ENCODE data around the gene BRME1.
"Not testable (repeated sequence)": the region's sequence is repeated elsewhere in the genome, so short reads cannot be mapped to it uniquely, and the experiment has no call there.

Gene BRME1

GRCh38 chr19:13926010-13926409, 20.1 kb upstream of the BRME1 start:
- no peak overlapping the region for H3K4me3 ChIP-seq (ENCODE audit: low read depth, low read length)
- TF ChIP-seq CTCF (IDR thresholded peaks at IDR 0.05; ENCODE audit: borderline replicate concordance, insufficient read depth, low read depth, low read length), result no peak

DNA sequence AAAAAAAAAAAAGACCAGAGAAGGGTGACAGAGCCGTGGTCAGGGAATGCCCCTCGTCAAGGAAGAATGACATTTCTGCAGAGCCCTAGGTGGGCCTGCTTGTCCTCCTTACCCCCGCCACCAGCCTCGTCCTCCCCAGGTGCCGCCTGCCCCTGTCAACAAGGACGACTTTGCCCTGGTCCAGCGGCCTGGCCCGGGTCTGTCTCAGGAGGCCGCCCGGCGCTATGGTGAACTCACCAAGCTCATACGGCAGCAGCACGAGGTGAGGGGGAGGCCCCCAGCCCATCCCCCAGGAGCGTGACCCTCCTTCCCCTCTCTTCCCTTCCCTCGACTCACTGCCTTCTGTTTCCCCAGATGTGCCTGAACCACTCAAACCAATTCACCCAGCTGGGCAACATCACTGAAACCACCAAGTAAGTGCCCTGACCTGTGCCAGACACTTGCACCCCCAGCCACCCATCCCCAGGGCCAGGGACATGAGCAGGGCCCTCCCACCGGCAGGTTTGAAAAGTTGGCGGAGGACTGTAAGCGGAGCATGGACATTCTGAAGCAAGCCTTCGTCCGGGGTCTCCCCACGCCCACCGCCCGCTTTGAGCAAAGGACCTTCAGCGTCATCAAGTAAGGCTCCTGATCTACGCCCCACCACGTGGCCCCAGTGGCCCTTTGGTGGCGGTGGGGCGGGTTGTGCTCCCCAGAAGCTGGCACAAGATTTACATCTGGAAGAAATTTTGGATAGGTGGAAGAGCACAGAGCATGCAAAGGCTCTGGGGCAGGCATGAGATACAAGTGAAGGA, 17.5 kb upstream of the BRME1 start:
- no peak for TF ChIP-seq CTCF (IDR thresholded peaks at IDR 0.05; ENCODE audit: borderline replicate concordance, insufficient read depth, low read depth, low read length)
- no peak overlapping the region for H3K4me3 ChIP-seq (ENCODE audit: low read depth, low read length)

DNA sequence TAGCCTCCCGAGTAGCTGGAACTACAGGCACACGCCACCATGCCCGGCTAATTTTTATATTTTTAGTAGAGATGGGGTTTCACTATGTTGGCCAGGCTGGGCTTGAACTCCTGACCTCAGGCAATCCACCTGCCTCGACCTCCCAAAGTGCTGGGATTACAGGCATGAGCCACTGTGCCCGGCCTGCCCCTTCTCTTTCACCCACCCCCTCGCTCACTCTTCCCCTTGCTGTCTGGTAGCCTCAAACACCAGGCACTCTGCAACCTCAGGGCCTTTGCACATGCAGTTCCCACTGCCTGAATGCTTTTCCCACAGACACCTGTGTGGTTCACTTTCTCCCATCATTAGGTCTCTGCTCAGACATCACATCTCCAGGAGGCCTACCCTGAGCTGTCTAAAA, 16.2 kb upstream of the BRME1 start:
- H3K4me3 ChIP-seq (ENCODE audit: low read depth, low read length), result not testable (repeated sequence)

DNA sequence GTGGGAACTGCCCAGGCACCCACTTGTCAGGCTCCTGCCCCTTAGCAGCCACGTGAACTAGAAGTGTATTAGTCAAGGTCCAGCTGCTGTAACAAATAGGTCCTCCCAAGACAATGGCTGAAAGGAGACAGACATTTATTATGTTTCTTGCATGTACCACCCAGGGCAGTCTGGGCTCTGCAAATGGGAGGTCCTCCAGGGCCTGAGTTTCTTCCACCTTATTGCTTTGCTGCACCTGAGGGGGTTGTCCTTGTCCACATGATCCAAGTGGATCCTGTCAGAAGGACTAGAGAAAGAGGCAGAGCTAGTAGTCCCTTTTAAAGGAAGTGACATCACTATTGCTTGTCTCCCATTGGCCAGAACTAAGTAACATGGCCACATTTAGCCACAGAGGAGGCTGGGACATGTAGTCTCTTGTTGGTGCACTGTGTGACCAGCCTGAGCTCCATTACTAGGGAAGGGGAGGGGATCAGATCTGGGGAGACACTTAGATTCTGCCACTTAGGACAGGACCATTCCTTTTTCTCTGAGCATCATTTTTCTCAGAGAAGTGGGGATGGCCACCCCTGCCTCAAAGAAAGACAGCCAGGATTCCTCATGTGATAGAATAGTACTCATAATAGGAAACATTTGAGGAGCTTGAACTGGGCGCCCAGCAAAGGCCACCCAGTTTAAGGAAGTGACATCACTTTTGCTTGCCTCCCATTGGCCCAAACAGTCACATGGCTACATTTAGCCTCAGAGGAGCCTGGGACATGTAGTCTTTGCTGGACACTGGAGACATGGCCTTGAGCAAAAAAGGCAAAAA, 15.2 kb upstream of the BRME1 start:
- no peak for TF ChIP-seq CTCF (IDR thresholded peaks at IDR 0.05; ENCODE audit: borderline replicate concordance, insufficient read depth, low read depth, low read length)
- no peak overlapping the region for H3K4me3 ChIP-seq (ENCODE audit: low read depth, low read length)

DNA sequence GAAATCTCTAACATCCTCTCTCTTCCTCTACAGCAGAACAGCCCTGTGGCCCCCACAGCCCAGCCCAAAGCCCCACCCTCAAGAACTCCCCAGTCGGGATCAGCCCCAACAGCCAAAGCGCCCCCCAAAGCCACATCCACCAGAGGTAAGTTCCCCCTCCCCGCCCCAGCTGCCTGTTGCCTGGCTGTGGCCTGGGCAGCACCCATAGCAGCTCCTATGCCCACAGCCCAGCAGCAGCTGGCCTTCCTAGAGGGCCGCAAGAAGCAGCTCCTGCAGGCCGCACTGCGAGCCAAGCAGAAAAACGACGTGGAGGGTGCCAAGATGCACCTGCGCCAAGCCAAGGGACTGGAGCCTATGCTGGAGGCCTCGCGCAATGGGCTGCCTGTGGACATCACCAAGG, 14.6 kb upstream of the BRME1 start:
- no peak for TF ChIP-seq CTCF (IDR thresholded peaks at IDR 0.05; ENCODE audit: borderline replicate concordance, insufficient read depth, low read depth, low read length)

GRCh38 chr19:13918726-13919411, 13.0 kb upstream of the BRME1 start:
- H3K4me3 ChIP-seq (ENCODE audit: low read depth, low read length), result no peak overlapping the region
- no peak for TF ChIP-seq CTCF (IDR thresholded peaks at IDR 0.05; ENCODE audit: borderline replicate concordance, insufficient read depth, low read depth, low read length)

More for the DNA sequence above, 14.6 kb upstream of the BRME1 start:
- no peak overlapping the region for H3K4me3 ChIP-seq (ENCODE audit: low read depth, low read length)

DNA sequence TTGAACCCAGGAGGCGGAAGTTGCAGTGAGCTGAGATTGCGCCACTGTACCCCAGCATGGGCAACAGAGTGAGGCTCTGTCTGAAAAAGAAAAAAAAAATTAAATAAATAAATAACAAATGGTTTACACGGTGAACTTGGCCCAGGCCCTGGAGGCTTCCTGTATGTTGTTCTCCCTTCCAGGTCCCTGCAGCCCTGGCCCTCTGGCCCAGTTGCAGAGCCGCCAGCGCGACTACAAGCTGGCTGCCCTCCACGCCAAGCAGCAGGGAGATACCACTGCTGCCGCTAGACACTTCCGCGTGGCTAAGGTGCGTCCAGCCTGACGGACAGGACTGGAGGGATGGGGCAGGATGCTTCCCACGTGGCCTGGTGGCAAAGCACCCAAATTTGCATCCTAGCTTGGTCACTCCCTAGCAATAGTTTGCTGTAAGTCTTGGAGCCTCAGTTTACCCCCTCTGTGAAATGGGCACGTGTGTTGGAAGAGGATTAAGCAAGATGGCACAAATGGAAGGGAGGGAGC, 12.0 kb upstream of the BRME1 start:
- TF ChIP-seq CTCF (IDR thresholded peaks at IDR 0.05; ENCODE audit: borderline replicate concordance, insufficient read depth, low read depth, low read length), result no peak

More for the DNA sequence above, 12.0 kb upstream of the BRME1 start:
- no peak overlapping the region for H3K4me3 ChIP-seq (ENCODE audit: low read depth, low read length)
